GM12878 (cell line): ENCODE measurements around the gene FBLN5. TPM values are rescaled to one million over a fixed set of nuclear protein-coding genes. Genes with fewer than 3 reads are reported as not detected.

Source experiments
- ATAC-seq: fragments of 200-7000 bp; cut with Tn5 transposase; 3 replicates; pipeline ENCODE4 v1.9.1; 2020; ENCODE audit warnings: mild to moderate bottlenecking, moderate library complexity
- BruUV-seq: library from RNA; stranded (reverse); fragments of 400-500 nt; replicated peaks from 2 replicates; lab custom pipeline; 2021; lab: Mats Ljungman, UMichigan
- CTCF ChIA-PET: fragments of 300-600 bp; sonication (Branson Sonifier 250); formaldehyde crosslinking; extraction: SDS; loops from one replicate; lab custom pipeline; 2021; ENCODE audit warnings: inconsistent platforms; lab: Yijun Ruan, JAX
- POLR2A ChIA-PET: fragments of 350-600 bp; formaldehyde crosslinking; extraction: SDS; loops from one replicate; lab custom pipeline; 2021; ENCODE audit warnings: inconsistent platforms; lab: Charles Lee
- RAD21 ChIA-PET: fragments of 300-600 bp; sonication (Branson Sonifier 250); formaldehyde crosslinking; loops from one replicate; lab custom pipeline; 2023; ENCODE audit warnings: antibody characterized with exemption; ENCODE audit not compliant: unreplicated experiment; lab: Charles Lee
- SMC1A ChIA-PET: fragments of 300-600 bp; sonication (Branson Sonifier 250); formaldehyde crosslinking; loops from one replicate; lab custom pipeline; 2023; ENCODE audit not compliant: unreplicated experiment, uncharacterized antibody; lab: Charles Lee
- DNase-seq: peaks from one replicate; pipeline ENCODE4 v3.0.0-alpha.2; 2011; ENCODE audit warnings: low read depth, low spot score
- FAIRE-seq: peaks from 3 replicates; lab custom pipeline; 2011; peaks lifted over from hg19 to GRCh38; lab: Jason Lieb, UNC
- H2AFZ ChIP-seq: 2 replicates; pipeline ENCODE4 v1.6.0; 2011; ENCODE audit warnings: low read depth, low read length, control low read depth; ENCODE audit not compliant: control insufficient read depth
- H3K27ac ChIP-seq: 2 replicates; pipeline ENCODE4 v1.5.1; 2011; ENCODE audit warnings: control low read depth; ENCODE audit not compliant: control insufficient read depth, insufficient read depth
- H3K27me3 ChIP-seq, 2 experiments: replicated peaks in 1 of 2; 2 replicates each; pipeline versions ENCODE4 v1.6.0 to v1.6.1; 2011; ENCODE audit warnings: low read length in 1 of 2; ENCODE audit not compliant: control insufficient read depth in 2 of 2, insufficient read depth in 2 of 2
- H3K36me3 ChIP-seq, 2 experiments: 2 replicates each; pipeline ENCODE4 v1.5.1; 2011; ENCODE audit warnings: low read length in 1 of 2; ENCODE audit not compliant: control insufficient read depth in 2 of 2, insufficient read depth in 2 of 2
- H3K4me1 ChIP-seq: 2 replicates; pipeline ENCODE4 v1.6.1; 2011; ENCODE audit warnings: mild to moderate bottlenecking, low read length, moderate library complexity, mixed read lengths; ENCODE audit not compliant: control insufficient read depth, insufficient read depth
- H3K4me2 ChIP-seq: 2 replicates; pipeline ENCODE4 v1.6.0; 2011; ENCODE audit warnings: control low read depth; ENCODE audit not compliant: control insufficient read depth, insufficient read depth
- H3K4me3 ChIP-seq: fragments of 200-600 bp; sonication (generic); 2 replicates; pipeline ENCODE4 v1.5.1; 2016
- H3K79me2 ChIP-seq: 2 replicates; pipeline ENCODE4 v1.6.0; 2011; ENCODE audit warnings: low read length; ENCODE audit not compliant: control insufficient read depth, insufficient read depth
- H3K9ac ChIP-seq: 2 replicates; pipeline ENCODE4 v1.8.0; 2011; ENCODE audit warnings: low read length, control low read depth, mixed read lengths; ENCODE audit not compliant: control insufficient read depth, insufficient read depth
- H3K9me3 ChIP-seq: replicated peaks from 3 replicates; pipeline ENCODE4 v1.5.1; 2011; ENCODE audit warnings: mild to moderate bottlenecking, low read length; ENCODE audit not compliant: control insufficient read depth, insufficient read depth
- H4K20me1 ChIP-seq: 2 replicates; pipeline ENCODE4 v1.6.0; 2011; ENCODE audit not compliant: control insufficient read depth, insufficient read depth
- ATF3 ChIP-seq: IDR thresholded peaks from 2 replicates; pipeline ENCODE4 v1.6.1; 2011; ENCODE audit warnings: low read depth, mild to moderate bottlenecking, low read length, moderate library complexity, borderline replicate concordance; ENCODE audit errors: extremely low read depth
- BCL11A ChIP-seq: IDR thresholded peaks from 2 replicates; pipeline ENCODE4 v1.6.1; 2011; ENCODE audit warnings: low read depth, low read length
- CHD4 ChIP-seq: fragments of 200-600 bp; sonication (generic); IDR thresholded peaks from 2 replicates; pipeline ENCODE4 v1.6.1; 2016; ENCODE audit warnings: mild to moderate bottlenecking
- E2F8 ChIP-seq: fragments of 450-650 bp; IDR thresholded peaks from 2 replicates; pipeline ENCODE4 v1.6.1; 2018; ENCODE audit warnings: mild to moderate bottlenecking, low read depth, moderate library complexity; ENCODE audit not compliant: partially characterized antibody
- EGR1 ChIP-seq, 2 experiments: IDR thresholded peaks; 1 replicate in 1 of 2; 2 replicates in 1 of 2; pipeline ENCODE4 v1.6.1; 2011 to 2012; ENCODE audit warnings: low read depth in 2 of 2, low read length in 2 of 2, borderline replicate concordance in 1 of 2, mild to moderate bottlenecking in 1 of 2, moderate library complexity in 1 of 2
- HDAC6 ChIP-seq: fragments of 200-600 bp; sonication (generic); IDR thresholded peaks from one replicate; pipeline ENCODE4 v1.8.0; 2017; ENCODE audit warnings: antibody characterized with exemption; ENCODE audit not compliant: unreplicated experiment
- KAT2A ChIP-seq: conservative IDR thresholded peaks from 2 replicates; pipeline ENCODE4 v1.6.1; 2011; ENCODE audit warnings: low read depth, low read length; ENCODE audit not compliant: control insufficient read depth
- MLLT1 ChIP-seq: fragments of 450-650 bp; IDR thresholded peaks from 2 replicates; pipeline ENCODE4 v1.6.1; 2016; ENCODE audit warnings: mild to moderate bottlenecking
- MYB ChIP-seq: fragments of 150-350 bp; IDR thresholded peaks from 2 replicates; pipeline ENCODE4 v1.6.1; 2014; ENCODE audit warnings: mild to moderate bottlenecking, low read depth, low read length, borderline replicate concordance
- NBN ChIP-seq: fragments of 450-650 bp; IDR thresholded peaks from 2 replicates; pipeline ENCODE4 v1.6.1; 2016
- SMARCA5 ChIP-seq: fragments of 450-650 bp; IDR thresholded peaks from 2 replicates; pipeline ENCODE4 v1.6.1; 2017; ENCODE audit warnings: mild to moderate bottlenecking
- TCF7 ChIP-seq: IDR thresholded peaks from 2 replicates; pipeline ENCODE4 v1.6.1; 2014; ENCODE audit warnings: antibody characterized with exemption, borderline replicate concordance
- ZNF687 ChIP-seq: fragments of 450-650 bp; IDR thresholded peaks from 2 replicates; pipeline ENCODE4 v1.6.1; 2017; ENCODE audit warnings: mild to moderate bottlenecking, moderate library complexity
- WGBS: methylation state at CpG from one replicate; pipeline ENCODE4 v1.1.6; 2016; ENCODE audit warnings: low lambda C conversion rate; ENCODE audit not compliant: insufficient replicate concordance, insufficient coverage; ENCODE audit errors: missing lambda C conversion rate; 5-methylcytosine and 5-hydroxymethylcytosine counted together
- in situ Hi-C: fragments of 300-500 bp; cut with MboI; formaldehyde crosslinking; loops from 9 replicates; pipeline ENCODE4 v1.14.3; 2018; ENCODE audit warnings: mixed read lengths
- intact Hi-C: fragments of 100-400 bp; cut with micrococcal nuclease; formaldehyde crosslinking; loops from one replicate; pipeline ENCODE4 v1.14.2; 2022; ENCODE audit not compliant: unreplicated experiment
- polyA plus RNA-seq, 11 experiments: library from polyadenylated mRNA; depleted of rRNA in 4 of 11; unstranded in 6 of 11; stranded (reverse) in 5 of 11; fragments of >200 nt; fragmentation: Nextera tagmentation in 4 of 11; fragmentation: Illumina TruSeq in 1 of 11; extraction: Ambion mirVana in 4 of 11; extraction: Trizol in 1 of 11; gene quantifications; 1 replicate in 1 of 11; 2 replicates in 10 of 11; pipeline versions ENCODE4 v1.2.1 to v1.2.3, GENCODE V29; 2011 to 2016; ENCODE audit warnings: inconsistent platforms in 2 of 11, missing spikeins in 2 of 11, low read depth in 1 of 11
- total RNA-seq, 4 experiments: library from RNA; depleted of rRNA in 3 of 4; stranded (reverse); fragments of >200 nt in 3 of 4; fragmentation: Illumina TruSeq in 1 of 4; extraction: Trizol in 1 of 4; gene quantifications; 2 replicates each; pipeline versions ENCODE4 v1.2.1 to v1.2.3, GENCODE V29; 2013 to 2021

The FBLN5 gene
- total and polyA plus RNA-seq, 10 of the 15 experiments (the other 5 are each of a cell fraction or from before 2014, with no cell fraction given): 0.03 to 0.64 (median 0.24) TPM

GRCh38 chr14:91904956-91905645, 42.4 kb downstream of the FBLN5 start (continued):
- TF ChIP-seq ZNF687: no peak

GRCh38 chr14:91904483-91904882, 43.0 kb downstream of the FBLN5 start:
- no peak overlapping the region for H3K27ac ChIP-seq
- no peak overlapping the region for H3K9ac ChIP-seq
- in situ Hi-C loops: no loop called here
- H3K36me3 ChIP-seq: no peaks in the 10 kb centered on the region
- ATAC-seq: no peak
- DNase-seq: no peak
- SMC1A ChIA-PET: no interaction called here
- H3K27me3 ChIP-seq: no peaks in the 10 kb centered on the region; a peak in 2 of 4 replicates
- H3K4me2 ChIP-seq: no peak overlapping the region
- WGBS: 21% methylated on average over 8 of the region's 8 CpGs
- CTCF ChIA-PET: no interaction called here
- POLR2A ChIA-PET: no interaction called here
- H3K4me1 ChIP-seq: no peaks in the 10 kb centered on the region
- H3K4me3 ChIP-seq: no peak overlapping the region
- FAIRE-seq: no peak
- RAD21 ChIA-PET: no interaction called here
- H4K20me1 ChIP-seq: no peaks in the 10 kb centered on the region
- no peaks in the 10 kb centered on the region; the same call in 2 of the 3 replicates for H3K9me3 ChIP-seq
- H3K79me2 ChIP-seq: no peaks in the 10 kb centered on the region
- H2AFZ ChIP-seq: no peak overlapping the region
- intact Hi-C loops: no loop called here
- no TSS peak for BruUV-seq
- TF ChIP-seq EGR1 (IDR thresholded peaks at IDR 0.05; ENCODE audit: borderline replicate concordance in 1 of 2, low read depth in 2 of 2, low read length in 2 of 2): no peak
- TF ChIP-seq BCL11A: no peak
- no peak for TF ChIP-seq MLLT1
- TF ChIP-seq KAT2A: no peak
- no peak for TF ChIP-seq MYB
- no peak for TF ChIP-seq NBN
- TF ChIP-seq CHD4: no peak
- no peak for TF ChIP-seq HDAC6
- TF ChIP-seq ATF3: no peak
- TF ChIP-seq TCF7: no peak
- no peak for TF ChIP-seq SMARCA5
- no peak for TF ChIP-seq E2F8
